Activated naive CD8-positive, alpha-beta T cell treated with anti-CD3 and anti-CD28 coated beads, Interleukin-2, amount 50 U/mL, for 16 hours (primary cell): Measurements from ENCODE around the gene PPP1R12B.
"Not testable (repeated sequence)": the region's sequence is repeated elsewhere in the genome, so short reads cannot be mapped to it uniquely, and the experiment has no call there.

ENCODE experiments used
- DNase-seq: peaks from one replicate; pipeline ENCODE4 v3.0.0-alpha.2; 2020; ENCODE audit warnings: low read depth, low spot score

The PPP1R12B gene

GRCh38 chr1:202531812-202532616 lies 183.5 kb downstream of the PPP1R12B start:
- not testable (repeated sequence) for DNase-seq

DNA sequence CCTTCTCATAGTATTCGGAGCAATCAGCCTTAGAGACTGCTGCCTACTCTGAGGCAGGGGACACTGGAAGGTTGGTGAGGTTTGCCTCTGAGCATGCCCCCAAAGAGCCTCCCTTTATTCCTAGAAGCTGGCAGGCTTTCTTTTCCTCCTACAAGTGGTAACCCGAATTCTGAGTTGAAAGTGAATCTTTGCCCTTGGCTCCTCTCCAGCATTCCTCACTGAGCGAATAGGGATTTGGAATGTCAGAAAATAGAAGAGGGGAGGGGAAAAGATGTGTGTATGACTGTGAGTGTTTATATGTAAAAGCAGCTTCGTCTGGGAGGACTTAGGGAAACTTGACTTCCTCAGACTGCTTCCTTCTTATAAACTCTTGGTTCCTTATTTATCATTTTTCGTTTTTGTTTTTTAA lies 190.7 kb downstream of the PPP1R12B start:
- DNase-seq: not testable (repeated sequence)

- not testable (repeated sequence) for DNase-seq
Observed at GRCh38 chr1:202539583-202539982, 191.1 kb downstream of the PPP1R12B start.

- DNase-seq: no peak
Observed at GRCh38 chr1:202540014-202540413, 191.5 kb downstream of the PPP1R12B start.

- no peak for DNase-seq
Observed at GRCh38 chr1:202540448-202540847, 191.9 kb downstream of the PPP1R12B start.

DNA sequence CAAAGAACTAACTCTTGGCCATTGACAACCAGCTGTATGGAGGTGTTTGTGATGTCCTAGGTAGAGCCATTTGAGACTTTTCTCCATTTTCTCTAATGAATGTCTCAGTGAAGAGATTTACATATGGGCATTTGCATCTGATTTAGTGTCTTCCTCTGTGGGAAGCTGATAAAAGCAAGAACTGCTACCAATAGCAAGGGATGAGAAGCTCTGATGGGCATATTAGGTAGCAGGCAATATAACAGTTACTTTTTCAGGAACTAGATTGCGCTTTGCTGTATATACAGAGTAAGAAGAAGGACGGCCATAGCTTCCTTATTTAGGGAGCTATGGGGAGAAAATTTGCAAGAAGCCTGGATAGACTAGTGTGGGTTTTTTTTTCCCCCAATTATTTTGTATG lies 192.4 kb downstream of the PPP1R12B start:
- not testable (repeated sequence) for DNase-seq

GRCh38 chr1:202542415-202542814 lies 193.9 kb downstream of the PPP1R12B start:
- not testable (repeated sequence) for DNase-seq

DNA sequence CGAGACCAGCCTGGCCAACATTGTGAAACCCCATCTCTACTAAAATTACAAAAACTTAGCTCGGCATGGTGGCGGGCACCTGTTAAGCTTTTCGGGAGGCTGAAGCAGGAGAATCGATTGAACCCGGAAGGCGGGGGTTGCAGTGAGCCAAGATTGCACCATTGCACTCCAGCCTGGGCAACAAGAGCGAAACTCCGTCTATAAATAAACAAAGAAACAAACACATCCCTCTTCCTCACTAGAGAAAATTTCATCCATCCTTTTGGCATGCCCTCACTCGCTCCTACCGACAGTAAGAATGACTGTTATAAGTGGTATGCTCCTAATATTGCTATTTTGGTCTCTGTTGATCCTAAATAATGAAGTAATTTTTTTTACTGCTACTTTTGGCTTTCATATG lies 195.0 kb downstream of the PPP1R12B start:
- not testable (repeated sequence) for DNase-seq

DNA sequence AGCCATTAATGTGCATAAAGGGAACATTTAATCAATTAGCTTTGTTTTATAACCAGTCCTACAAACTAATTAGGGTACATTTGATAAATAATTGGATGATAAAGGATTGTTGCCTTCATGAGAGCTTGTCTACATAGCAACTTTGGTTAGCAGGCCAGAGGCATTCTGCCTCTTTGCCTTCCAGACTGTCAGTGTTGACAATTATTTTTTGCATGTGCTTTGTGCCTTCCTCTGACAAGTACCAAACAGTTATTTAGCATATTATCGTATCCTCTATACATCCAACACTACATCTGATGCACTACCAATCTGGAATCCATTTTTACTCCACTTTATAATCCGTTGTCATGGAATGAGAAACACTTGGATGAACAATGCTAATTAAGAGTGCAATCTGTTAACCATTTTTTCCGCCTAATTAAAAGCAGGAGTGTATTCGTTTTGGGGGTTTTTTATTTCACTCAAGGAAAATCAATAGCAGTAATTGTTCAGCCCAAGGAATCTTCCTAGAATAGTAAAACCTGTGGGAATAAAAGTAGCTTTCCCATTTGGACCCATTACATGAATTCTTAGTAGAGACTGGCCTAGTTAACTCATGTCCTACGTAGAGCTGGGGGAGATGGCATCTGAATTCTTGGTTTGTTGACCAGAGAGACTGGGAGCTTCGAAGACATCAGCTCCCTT lies 196.4 kb downstream of the PPP1R12B start:
- not testable (repeated sequence) for DNase-seq

DNA sequence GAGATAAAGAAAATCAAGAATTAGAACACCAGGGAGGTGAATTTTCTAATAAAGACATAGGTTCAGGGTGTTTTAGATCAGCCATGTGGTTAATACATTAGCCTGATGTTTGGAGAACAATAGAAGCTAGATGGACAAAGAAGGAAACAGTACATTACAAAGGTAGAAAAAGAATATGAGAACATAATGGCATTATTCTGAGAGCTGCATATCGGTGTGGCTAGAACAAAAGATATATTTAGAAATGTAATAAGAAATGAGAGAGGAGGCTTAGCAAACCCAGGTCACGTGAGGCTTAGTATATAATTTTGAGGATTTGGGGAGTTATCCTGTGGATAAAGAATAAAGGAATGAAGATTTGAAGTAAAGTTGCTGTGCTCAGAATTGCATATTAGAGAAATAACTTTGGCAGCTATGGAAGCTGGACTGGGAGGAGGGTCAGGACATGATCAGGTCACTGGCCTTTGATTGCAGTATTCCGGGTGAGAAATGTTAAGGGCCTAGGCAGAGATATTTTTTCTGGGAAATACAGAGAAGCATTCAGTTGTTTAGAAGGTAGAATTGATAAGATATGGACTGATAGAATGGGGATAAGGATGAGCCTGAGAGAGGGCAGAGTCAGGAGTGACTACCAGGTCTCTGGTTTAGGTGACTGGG lies 197.3 kb downstream of the PPP1R12B start:
- DNase-seq: not testable (repeated sequence)

- DNase-seq: not testable (repeated sequence)
Observed at GRCh38 chr1:202546377-202546776, 197.9 kb downstream of the PPP1R12B start.

DNA sequence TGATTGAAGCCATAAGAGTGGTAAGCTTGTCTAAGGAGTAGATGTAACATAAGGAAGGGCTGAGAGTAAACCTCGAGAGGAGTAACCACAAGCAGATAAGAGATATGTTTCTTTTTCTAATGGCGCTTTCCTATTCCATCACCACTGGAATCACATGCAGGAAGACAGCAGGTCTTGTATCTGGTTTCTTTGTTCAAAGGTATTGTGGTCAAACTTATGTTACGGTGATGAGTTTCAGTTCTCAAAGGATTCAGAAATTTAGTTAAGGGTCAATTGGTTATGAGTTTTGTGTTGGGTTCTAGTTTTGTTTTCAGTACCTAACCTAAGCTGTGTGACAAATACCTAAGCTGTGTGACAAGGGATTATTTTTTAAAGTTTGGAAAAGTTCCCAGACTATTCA lies 198.3 kb downstream of the PPP1R12B start:
- not testable (repeated sequence) for DNase-seq

DNA sequence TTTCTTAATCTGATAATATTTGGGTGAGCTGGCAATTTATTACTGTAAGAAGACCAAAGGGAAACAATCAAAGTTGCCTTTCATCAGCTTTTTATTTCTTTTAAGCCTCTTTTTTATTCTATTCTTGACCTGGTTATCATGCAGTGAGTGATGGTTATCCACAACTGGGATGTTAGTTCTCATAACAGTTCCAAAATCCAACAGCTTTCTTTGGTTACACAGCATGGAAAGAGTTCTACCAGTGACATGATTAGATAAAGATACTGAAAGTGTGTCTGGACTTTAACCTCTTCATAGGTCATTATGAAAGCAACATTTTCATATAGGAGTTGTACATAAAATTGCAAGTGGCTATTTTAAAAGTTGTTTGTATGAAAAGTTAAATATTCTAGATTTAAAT lies 198.7 kb downstream of the PPP1R12B start:
- no peak for DNase-seq

- DNase-seq: not testable (repeated sequence)
Observed at GRCh38 chr1:202550088-202550487, 201.6 kb downstream of the PPP1R12B start.

DNA sequence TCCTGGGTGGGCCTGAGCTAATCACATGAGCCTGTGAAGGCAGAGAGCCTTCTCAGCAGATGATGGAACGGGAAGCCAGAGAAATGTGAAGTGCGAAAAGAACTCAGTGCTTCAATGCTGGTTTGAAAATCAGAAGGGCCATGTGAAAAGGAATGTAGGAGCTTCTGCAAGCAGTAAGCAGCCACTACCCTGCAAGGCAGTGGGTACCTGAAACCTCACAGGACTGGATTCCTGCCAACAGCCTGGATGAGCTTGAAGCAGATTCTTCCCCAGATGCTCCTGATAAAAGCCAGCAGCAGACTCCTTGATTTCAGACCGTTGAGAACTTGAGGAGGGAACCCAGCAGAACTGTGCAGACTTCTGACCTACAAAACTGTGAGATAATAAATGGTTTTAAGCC lies 203.2 kb downstream of the PPP1R12B start:
- no peak for DNase-seq

GRCh38 chr1:202552615-202553014 lies 204.1 kb downstream of the PPP1R12B start:
- not testable (repeated sequence) for DNase-seq

GRCh38 chr1:202553078-202553477 lies 204.6 kb downstream of the PPP1R12B start:
- DNase-seq: not testable (repeated sequence)

DNA sequence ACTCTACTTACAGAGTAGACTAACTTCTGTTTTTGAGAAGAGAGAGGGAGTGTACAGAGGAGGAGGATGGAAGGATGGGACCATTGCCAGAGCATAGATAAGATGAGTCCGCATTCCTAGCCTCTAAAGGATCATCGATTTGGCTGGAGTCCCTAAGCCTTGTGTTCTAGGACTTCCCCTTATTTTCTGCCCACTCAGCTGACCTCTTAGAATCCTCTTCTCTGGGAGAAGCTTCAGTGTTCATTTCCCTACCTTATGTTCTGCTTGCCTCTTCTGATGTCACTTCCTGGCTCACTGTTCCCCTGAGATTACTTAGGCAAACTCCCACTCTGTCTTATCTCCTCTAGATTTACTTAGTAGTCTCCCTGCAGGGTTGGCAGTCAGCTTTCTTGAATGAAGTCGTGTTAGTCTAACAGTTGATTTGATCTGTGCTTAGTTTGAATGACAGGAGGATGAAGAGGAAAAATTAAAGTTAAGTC lies 205.1 kb downstream of the PPP1R12B start:
- DNase-seq: no peak

DNA sequence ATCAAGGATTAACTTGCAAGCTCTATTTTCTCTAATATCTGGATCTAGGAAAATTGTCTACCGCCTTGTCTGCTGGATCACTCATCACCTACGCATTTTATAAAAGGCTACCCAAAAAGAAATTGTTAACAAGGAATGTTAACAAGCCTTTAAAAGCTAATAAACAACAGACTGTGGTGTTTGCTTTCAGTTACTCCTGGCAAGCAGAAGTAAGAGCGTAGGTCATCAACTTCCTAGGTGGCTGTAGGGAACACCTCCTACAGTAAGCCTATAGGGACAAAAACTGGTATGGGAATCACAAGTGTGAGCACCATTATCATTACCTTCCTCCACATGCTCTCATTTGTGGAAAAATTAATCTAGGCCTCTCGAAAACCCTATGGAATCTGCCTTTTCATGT lies 206.1 kb downstream of the PPP1R12B start:
- DNase-seq: not testable (repeated sequence)

GRCh38 chr1:202556037-202556436 lies 207.5 kb downstream of the PPP1R12B start:
- not testable (repeated sequence) for DNase-seq

DNA sequence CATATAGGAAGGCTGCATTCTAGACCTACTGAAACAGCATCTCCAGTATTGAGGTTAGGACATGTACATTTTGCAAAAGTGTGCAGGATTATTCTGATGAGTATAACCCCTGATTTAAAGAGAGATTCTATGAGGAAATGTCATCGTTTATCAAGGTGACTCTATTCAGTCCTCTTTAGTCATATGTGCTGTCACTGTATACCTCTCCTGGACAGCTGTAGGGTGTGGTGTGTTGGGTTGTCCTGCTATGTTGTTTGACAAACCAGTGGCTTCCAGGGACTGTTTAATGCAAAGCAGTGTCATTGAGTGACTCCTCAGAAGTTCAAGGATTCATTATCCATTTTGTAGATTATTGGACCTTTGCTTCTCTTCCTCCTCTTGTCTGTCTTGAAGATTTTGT lies 209.2 kb downstream of the PPP1R12B start:
- DNase-seq: not testable (repeated sequence)

GRCh38 chr1:202561240-202561639 lies 212.7 kb downstream of the PPP1R12B start:
- no peak for DNase-seq
